ENCODE results near the gene TMEM41A.

TMEM41A gene

GRCh38 chr3:185498503-185499396 is at the start of gene TMEM41A:
Gene TMEM41A (minus strand): TSS chr3:185499035. CDS start chr3:185498961, 74 bp downstream.
- DNase-seq (ENCODE audit: low read depth in 2 of 2), result peak; percentile 73 to 75

- no peak for DNase-seq (ENCODE audit: low read depth in 2 of 2)
These were observed 41.9 kb upstream of the TMEM41A start for GRCh38 chr3:185540695-185541094.

- no peak for DNase-seq (ENCODE audit: low read depth in 2 of 2)
These were observed 41.1 kb upstream of the TMEM41A start for GRCh38 chr3:185539934-185540333.

- peak; percentile 22 to 32 for DNase-seq (ENCODE audit: low read depth in 2 of 2)
These were observed 38.6 kb upstream of the TMEM41A start for GRCh38 chr3:185537369-185537970.

- DNase-seq (ENCODE audit: low read depth in 2 of 2), result no peak
These were observed 35.7 kb upstream of the TMEM41A start for GRCh38 chr3:185534511-185534910.

- DNase-seq (ENCODE audit: low read depth in 2 of 2), result no peak
These were observed 34.1 kb upstream of the TMEM41A start for GRCh38 chr3:185532901-185533300.

GRCh38 chr3:185530856-185531255 is 32.0 kb upstream of the TMEM41A start:
- DNase-seq (ENCODE audit: low read depth in 2 of 2), result no peak

GRCh38 chr3:185528532-185528931 is 29.7 kb upstream of the TMEM41A start:
- DNase-seq (ENCODE audit: low read depth in 2 of 2), result no peak

- no peak for DNase-seq (ENCODE audit: low read depth in 2 of 2)
These were observed 28.5 kb upstream of the TMEM41A start for GRCh38 chr3:185527364-185527763.

GRCh38 chr3:185526349-185526951 is 27.6 kb upstream of the TMEM41A start:
- DNase-seq (ENCODE audit: low read depth in 2 of 2), result no peak

- DNase-seq (ENCODE audit: low read depth in 2 of 2), result no peak
These were observed 22.7 kb upstream of the TMEM41A start for GRCh38 chr3:185521349-185522138.

- DNase-seq (ENCODE audit: low read depth in 2 of 2), result no peak
These were observed 20.2 kb upstream of the TMEM41A start for GRCh38 chr3:185519021-185519420.

GRCh38 chr3:185517387-185518130 is 18.7 kb upstream of the TMEM41A start:
- DNase-seq (ENCODE audit: low read depth in 2 of 2), result no peak

- no peak for DNase-seq (ENCODE audit: low read depth in 2 of 2)
These were observed 12.9 kb upstream of the TMEM41A start for GRCh38 chr3:185511711-185512110.

- no peak for DNase-seq (ENCODE audit: low read depth in 2 of 2)
These were observed 9.6 kb upstream of the TMEM41A start for GRCh38 chr3:185508335-185508991.

GRCh38 chr3:185507883-185508282 is 9.0 kb upstream of the TMEM41A start:
- no peak for DNase-seq (ENCODE audit: low read depth in 2 of 2)

- DNase-seq (ENCODE audit: low read depth in 2 of 2), result no peak
These were observed 5.8 kb upstream of the TMEM41A start for GRCh38 chr3:185504636-185505035.

GRCh38 chr3:185503521-185503920 is 4.7 kb upstream of the TMEM41A start:
- no peak for DNase-seq (ENCODE audit: low read depth in 2 of 2)

- DNase-seq (ENCODE audit: low read depth in 2 of 2), result no peak
These were observed 4.2 kb upstream of the TMEM41A start for GRCh38 chr3:185502987-185503386.

- DNase-seq (ENCODE audit: low read depth in 2 of 2), result no peak
These were observed 8.6 kb downstream of the TMEM41A start for GRCh38 chr3:185490241-185490640.

GRCh38 chr3:185489462-185489861 is 9.4 kb downstream of the TMEM41A start:
- no peak for DNase-seq (ENCODE audit: low read depth in 2 of 2)
